Suppressor macrophage treated with lipopolysaccharide for 4 hours (primary cell): ENCODE results near the gene CD58.

ENCODE experiments used
- DNase-seq: peaks from one replicate; pipeline ENCODE4 v3.0.0-alpha.2; 2020

CD58 gene

GRCh38 chr1:116538544-116538943 lies 32.3 kb downstream of the CD58 start:
- DNase-seq: peak; percentile 32

- DNase-seq: peak; percentile 36
Measured at GRCh38 chr1:116537898-116538297, 32.9 kb downstream of the CD58 start.

GRCh38 chr1:116537040-116537831 lies 33.6 kb downstream of the CD58 start:
- peak; percentile 84 for DNase-seq

GRCh38 chr1:116534014-116534739 lies 36.6 kb downstream of the CD58 start:
- no peak for DNase-seq

- DNase-seq: no peak
Measured at GRCh38 chr1:116533429-116533820, 37.4 kb downstream of the CD58 start.

GRCh38 chr1:116532671-116533428 lies 38.0 kb downstream of the CD58 start:
- peak; percentile 75 for DNase-seq

GRCh38 chr1:116531917-116532316 lies 38.9 kb downstream of the CD58 start:
- no peak for DNase-seq

GRCh38 chr1:116529681-116530080 lies 41.1 kb downstream of the CD58 start:
- DNase-seq: no peak

GRCh38 chr1:116529199-116529631 lies 41.6 kb downstream of the CD58 start:
- no peak for DNase-seq

GRCh38 chr1:116528329-116529083 lies 42.3 kb downstream of the CD58 start:
- DNase-seq: no peak

GRCh38 chr1:116525440-116525839 lies 45.4 kb downstream of the CD58 start:
- no peak for DNase-seq

GRCh38 chr1:116521186-116521585 lies 49.6 kb downstream of the CD58 start:
- no peak for DNase-seq

- DNase-seq: no peak
Measured at GRCh38 chr1:116518400-116518799, 52.4 kb downstream of the CD58 start.

GRCh38 chr1:116516631-116517030 lies 54.2 kb downstream of the CD58 start:
- no peak for DNase-seq

GRCh38 chr1:116515702-116516101 lies 55.1 kb downstream of the CD58 start:
- peak; percentile 46 for DNase-seq

GRCh38 chr1:116514708-116515525 lies 55.9 kb downstream of the CD58 start:
- peak; percentile 82 for DNase-seq

- no peak for DNase-seq
Measured at GRCh38 chr1:116513956-116514355, 56.9 kb downstream of the CD58 start.

GRCh38 chr1:116511459-116512019 lies 59.3 kb downstream of the CD58 start:
- no peak for DNase-seq

GRCh38 chr1:116510361-116510760 lies 60.5 kb downstream of the CD58 start:
- DNase-seq: no peak

GRCh38 chr1:116508984-116509980 lies 61.5 kb downstream of the CD58 start:
- DNase-seq: peak; percentile 90
